Endodermal cell (in vitro differentiated cells): ENCODE measurements around the gene WDR20. TPM values are rescaled to one million over a fixed set of nuclear protein-coding genes. Genes with fewer than 3 reads are reported as not detected.
A peak's percentile ranks its signal among the peaks of the same experiment; 100 is the strongest.

ENCODE experiments used
- DNase-seq: peaks from one replicate; pipeline ENCODE4 v3.0.0-alpha.2; 2017
- H3K27ac ChIP-seq: 2 replicates; pipeline ENCODE4 v1.5.1; 2013; ENCODE audit warnings: mild to moderate bottlenecking, low read depth, low read length, moderate library complexity
- H3K27me3 ChIP-seq: 2 replicates; pipeline ENCODE4 v1.6.1; 2013; ENCODE audit warnings: mild to moderate bottlenecking, low read length, moderate library complexity; ENCODE audit not compliant: insufficient read depth, control insufficient read depth, poor library complexity, severe bottlenecking
- H3K36me3 ChIP-seq: 2 replicates; pipeline ENCODE4 v1.7.0; 2013; ENCODE audit warnings: mild to moderate bottlenecking, low read length, moderate library complexity; ENCODE audit not compliant: control insufficient read depth, insufficient read depth
- H3K4me1 ChIP-seq: one replicate; pipeline ENCODE4 v1.7.0; 2013; ENCODE audit warnings: low read length; ENCODE audit not compliant: control insufficient read depth, insufficient read depth
- H3K4me3 ChIP-seq: 2 replicates; pipeline ENCODE4 v1.5.1; 2013; ENCODE audit warnings: mild to moderate bottlenecking, low read length, moderate library complexity
- H3K9ac ChIP-seq: 2 replicates; pipeline ENCODE4 v1.6.1; 2013; ENCODE audit warnings: mild to moderate bottlenecking, low read length, moderate library complexity; ENCODE audit not compliant: poor library complexity, severe bottlenecking; ENCODE audit errors: extremely low read depth
- H3K9me3 ChIP-seq: 2 replicates; pipeline ENCODE4 v1.6.1; 2013; ENCODE audit warnings: mild to moderate bottlenecking, low read length, moderate library complexity; ENCODE audit not compliant: control insufficient read depth
- H3K27ac Mint-ChIP-seq: 2 replicates; pipeline ENCODE4 v1.8.0; 2020; ENCODE audit warnings: mixed read lengths
- H3K27me3 Mint-ChIP-seq: 2 replicates; pipeline ENCODE4 v1.8.0; 2021; ENCODE audit warnings: mild to moderate bottlenecking, mixed read lengths; ENCODE audit not compliant: insufficient read depth
- H3K36me3 Mint-ChIP-seq: 2 replicates; pipeline ENCODE4 v1.8.0; 2020; ENCODE audit warnings: low read depth, mixed read lengths
- H3K4me1 Mint-ChIP-seq: 2 replicates; pipeline ENCODE4 v1.8.0; 2020; ENCODE audit warnings: mixed read lengths
- H3K4me3 Mint-ChIP-seq: 2 replicates; pipeline ENCODE4 v1.8.0; 2020; ENCODE audit warnings: mild to moderate bottlenecking, moderate library complexity, mixed read lengths
- H3K9me3 Mint-ChIP-seq: 2 replicates; pipeline ENCODE4 v1.8.0; 2020; ENCODE audit warnings: mild to moderate bottlenecking, mixed read lengths
- CTCF ChIP-seq: fragments of 200-600 bp; sonication (generic); conservative IDR thresholded peaks from 2 replicates; pipeline ENCODE4 v1.5.0; 2021; ENCODE audit warnings: antibody characterized with exemption, mild to moderate bottlenecking
- WGBS, 2 experiments: methylation state at CpG; one replicate each; pipeline versions ENCODE4 v1.1.5 to v1.1.7; 2013; ENCODE audit warnings: missing lambda C conversion rate in 2 of 2, mixed read lengths in 1 of 2; ENCODE audit not compliant: insufficient coverage in 1 of 2, insufficient read length in 1 of 2; 5-methylcytosine and 5-hydroxymethylcytosine counted together
- total RNA-seq, 2 donors: library from RNA; stranded (reverse); fragmentation: NEBNext Ultra II Directional in 1 of 2; extraction: Animal tissue kit (Norgen Biotek cat#: 25700) in 1 of 2; gene quantifications; 2 replicates in 1 of 2; 3 replicates in 1 of 2; pipeline ENCODE4 v1.2.1, GENCODE V29; 2021

Gene WDR20
- total RNA-seq, 2 donors from 2014 or later, result 33.8 to 37.6 TPM

- H3K4me1 Mint-ChIP-seq, result peaks cover 48% of the 10 kb centered on the region
- H3K36me3 Mint-ChIP-seq, result peaks cover 16% of the 10 kb centered on the region
- peaks cover 23% of the 10 kb centered on the region for H3K36me3 ChIP-seq
- H3K27me3 ChIP-seq, result no peaks in the 10 kb centered on the region
- no peaks in the 10 kb centered on the region for H3K27me3 Mint-ChIP-seq
- H3K9me3 Mint-ChIP-seq, result no peaks in the 10 kb centered on the region
- DNase-seq, result no peak
- H3K27ac ChIP-seq, result no peak overlapping the region
- no peak overlapping the region for H3K27ac Mint-ChIP-seq
- no peak overlapping the region for H3K4me3 Mint-ChIP-seq
- peaks cover 17% of the 10 kb centered on the region for H3K4me1 ChIP-seq
- no peaks in the 10 kb centered on the region for H3K9me3 ChIP-seq
- H3K4me3 ChIP-seq, result no peak overlapping the region
- 93 to 98% methylated on average over 8 to 16 of the region's 16 CpGs for WGBS, 2 experiments
- no peak for TF ChIP-seq CTCF
- no peak overlapping the region for H3K9ac ChIP-seq
Measured at GRCh38 chr14:102218688-102219087, 79.0 kb downstream of the WDR20 start.

- H3K9ac ChIP-seq, result no peak overlapping the region
- no peak overlapping the region for H3K27ac ChIP-seq
- TF ChIP-seq CTCF, result no peak
- peaks cover 17% of the 10 kb centered on the region for H3K4me1 ChIP-seq
- peaks cover 25% of the 10 kb centered on the region for H3K36me3 ChIP-seq
- Mint-ChIP-seq H3K27me3 (no peaks in the 10 kb centered on the region), H3K9me3 (no peaks in the 10 kb centered on the region), H3K4me1 (peaks cover 44% of the 10 kb centered on the region), H3K27ac (no peak overlapping the region), H3K4me3 (no peak overlapping the region), H3K36me3 (peaks cover 20% of the 10 kb centered on the region)
- DNase-seq, result peak; percentile 35
- H3K27me3 ChIP-seq, result no peaks in the 10 kb centered on the region
- H3K4me3 ChIP-seq, result no peak overlapping the region
- H3K9me3 ChIP-seq, result no peaks in the 10 kb centered on the region
- WGBS, 2 experiments, result 95 to 99% methylated on average over 8 to 16 of the region's 16 CpGs
Measured at GRCh38 chr14:102219316-102219715, 79.6 kb downstream of the WDR20 start.

GRCh38 chr14:102220031-102220430, 80.3 kb downstream of the WDR20 start:
- H3K9ac ChIP-seq, result no peak overlapping the region
- Mint-ChIP-seq H3K27ac (no peak overlapping the region), H3K4me3 (no peak overlapping the region), H3K4me1 (peaks cover 40% of the 10 kb centered on the region), H3K27me3 (no peaks in the 10 kb centered on the region), H3K36me3 (peaks cover 25% of the 10 kb centered on the region), H3K9me3 (no peaks in the 10 kb centered on the region)
- peaks cover 14% of the 10 kb centered on the region for H3K4me1 ChIP-seq
- peaks cover 25% of the 10 kb centered on the region for H3K36me3 ChIP-seq
- no peaks in the 10 kb centered on the region for H3K9me3 ChIP-seq
- no peak overlapping the region for H3K4me3 ChIP-seq
- 97% methylated on average over 5 to 11 of the region's 12 CpGs for WGBS, 2 experiments
- no peak for DNase-seq
- H3K27me3 ChIP-seq, result no peaks in the 10 kb centered on the region
- no peak overlapping the region for H3K27ac ChIP-seq
- no peak for TF ChIP-seq CTCF
